Stimulated activated CD8-positive, alpha-beta memory T cell treated with anti-CD3 and anti-CD28 coated beads, Interleukin-4, amount 100 ng/mL, for 24 hours (primary cell): Measurements from ENCODE around the gene CNNM2.

ENCODE experiments used
- DNase-seq: peaks from one replicate; pipeline ENCODE4 v3.0.0-alpha.2; 2020; ENCODE audit warnings: low read depth

The CNNM2 gene

GRCh38 chr10:103077020-103077419, 158.9 kb downstream of the CNNM2 start:
- no peak for DNase-seq

DNA sequence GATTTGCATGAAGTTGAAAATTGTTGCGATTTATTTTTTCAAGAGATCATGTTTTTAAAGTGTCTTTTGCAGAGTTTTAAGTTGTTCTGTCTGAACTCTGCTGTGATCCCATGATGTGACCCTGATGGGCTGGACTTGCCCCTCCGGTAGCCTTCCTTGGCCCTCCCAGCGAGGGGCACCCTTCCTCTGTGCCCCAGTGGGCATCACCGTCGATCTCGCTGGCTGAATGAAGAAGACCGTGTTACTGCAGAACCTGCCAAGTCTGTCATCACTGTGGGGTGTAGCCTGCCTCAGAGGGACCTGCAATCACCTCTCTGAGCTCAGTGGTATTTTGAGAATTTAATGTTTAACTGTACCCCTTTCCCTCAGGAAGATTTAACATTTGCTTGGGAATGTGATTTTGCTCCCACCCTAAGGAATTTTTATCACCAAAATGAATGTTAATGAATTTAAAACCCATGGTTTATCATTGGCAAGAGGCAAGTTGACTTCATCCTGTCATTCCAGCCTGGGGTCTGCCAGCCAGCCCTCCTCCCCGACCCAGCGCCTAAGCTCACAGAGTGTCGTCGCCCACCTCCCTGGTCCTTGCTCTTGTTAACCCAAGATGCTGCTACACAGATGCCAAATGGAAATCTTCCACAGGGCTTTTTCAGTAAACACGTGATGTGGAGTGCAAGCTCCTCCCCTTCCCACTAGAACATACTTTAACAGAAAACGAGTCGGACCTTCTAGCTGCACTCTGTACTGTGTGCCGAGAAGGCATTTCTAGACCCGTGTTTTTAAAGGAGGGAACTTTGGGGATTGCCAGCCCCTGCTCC, 159.6 kb downstream of the CNNM2 start:
- no peak for DNase-seq

DNA sequence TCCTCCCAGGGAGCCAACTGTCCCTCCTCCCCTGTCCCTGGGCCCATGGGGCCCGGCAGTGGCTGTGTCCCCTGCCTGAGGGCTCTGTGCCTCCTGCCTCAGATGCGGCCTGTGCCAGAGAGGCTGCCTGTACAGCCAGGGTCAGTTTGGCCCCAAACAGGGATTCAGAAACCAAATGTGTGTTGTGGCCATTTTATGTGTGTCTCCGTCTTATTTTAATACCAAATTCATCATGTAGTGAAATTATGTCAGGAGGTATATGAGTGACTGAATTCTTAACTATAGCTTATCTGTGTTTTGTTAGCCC, 160.2 kb downstream of the CNNM2 start:
- DNase-seq = no peak

DNA sequence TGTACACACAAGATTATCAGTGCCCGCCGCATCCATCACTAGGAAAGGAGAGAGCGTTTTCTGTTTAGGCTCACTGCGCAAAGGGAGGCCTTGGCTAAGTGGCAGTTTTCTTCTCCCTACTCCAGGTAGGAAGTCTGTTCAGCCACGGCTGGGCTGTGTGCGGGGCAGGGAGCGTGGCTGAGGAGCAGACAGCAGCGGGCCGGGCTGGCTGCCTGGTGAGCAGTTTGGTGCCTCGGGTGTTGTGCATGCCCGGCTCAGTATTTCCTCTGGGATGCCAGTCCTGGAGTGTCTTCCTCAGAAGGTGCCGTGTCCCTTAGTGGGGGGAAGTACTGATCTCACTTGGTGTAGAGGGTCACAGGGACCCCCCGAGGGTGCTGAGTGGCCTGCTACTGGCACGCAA, 160.6 kb downstream of the CNNM2 start:
- DNase-seq = no peak

GRCh38 chr10:103079100-103079499, 161.0 kb downstream of the CNNM2 start:
- DNase-seq = no peak

DNA sequence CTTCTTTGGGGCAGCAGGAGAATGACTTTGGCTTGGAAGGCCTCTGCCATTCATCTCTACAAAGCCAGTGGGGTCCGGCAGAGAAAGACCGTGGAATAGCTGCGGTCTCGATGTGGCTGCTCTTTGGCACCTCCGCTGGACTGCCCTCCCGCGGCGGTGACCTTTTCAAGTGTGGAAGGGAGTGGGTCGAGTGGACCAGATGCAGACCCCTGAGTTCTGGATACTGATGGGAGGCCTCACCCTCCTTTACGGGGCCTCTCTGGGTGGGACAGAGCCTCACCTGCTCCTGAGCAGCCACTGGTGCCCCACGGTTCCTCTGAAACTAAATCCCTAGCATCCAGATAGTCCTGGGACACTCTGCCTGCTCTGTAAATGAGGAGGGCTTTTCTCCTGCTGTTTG, 161.9 kb downstream of the CNNM2 start:
- DNase-seq = no peak

- DNase-seq = no peak
Measured at GRCh38 chr10:103080891-103081581, 162.9 kb downstream of the CNNM2 start.

GRCh38 chr10:103082683-103083082, 164.6 kb downstream of the CNNM2 start:
- no peak for DNase-seq

DNA sequence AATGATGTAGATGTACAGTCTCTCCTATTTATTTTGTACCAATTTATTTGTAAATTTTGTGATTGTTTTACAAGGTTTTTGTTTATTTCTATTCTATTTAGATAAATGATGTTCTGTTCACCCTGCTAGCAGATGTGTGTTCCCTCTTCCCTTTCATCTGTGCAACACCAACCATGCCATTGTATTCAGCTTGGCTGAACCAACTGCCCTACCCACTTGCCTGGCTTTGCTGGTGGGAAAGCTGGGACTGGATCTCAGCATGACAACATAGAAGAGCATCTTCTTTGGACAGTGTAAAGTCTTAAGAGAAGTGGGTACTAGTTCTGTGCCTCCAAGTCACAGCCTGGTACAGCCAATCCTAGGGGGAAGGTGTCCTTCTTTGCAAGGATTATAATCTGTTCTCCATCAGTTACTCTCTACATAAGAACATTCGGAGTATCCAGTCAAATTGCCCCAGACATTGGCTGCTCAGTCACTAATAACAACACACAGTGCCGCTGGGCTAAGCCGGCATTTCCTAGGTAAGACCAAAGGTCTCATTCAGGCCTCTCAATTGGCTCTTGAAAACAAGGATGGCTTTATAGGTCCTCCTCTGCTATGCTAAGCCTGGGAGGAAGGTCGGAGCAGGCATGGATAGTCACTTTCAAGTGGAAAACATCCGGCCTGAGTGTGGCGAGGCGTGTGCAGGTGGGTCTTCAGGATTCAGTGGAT, 165.3 kb downstream of the CNNM2 start:
- no peak for DNase-seq

DNA sequence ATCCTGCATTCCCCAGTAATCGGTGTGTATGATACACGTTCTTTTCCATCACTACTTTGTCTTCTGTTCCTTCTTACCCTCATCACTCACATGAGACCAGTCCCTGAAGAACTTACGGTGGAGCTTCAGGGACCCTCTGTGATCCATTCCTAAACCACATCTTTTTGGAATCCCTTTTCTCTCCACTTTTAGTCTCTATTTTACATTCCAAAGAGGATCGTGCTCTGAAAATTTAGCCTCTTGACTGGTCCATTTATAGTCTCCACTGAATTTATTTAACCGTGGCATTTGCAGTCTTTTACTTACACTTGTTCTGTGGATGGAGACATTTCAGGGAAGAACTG, 165.9 kb downstream of the CNNM2 start:
- DNase-seq = no peak

- no peak for DNase-seq
Measured at GRCh38 chr10:103086261-103086660, 168.2 kb downstream of the CNNM2 start.

- no peak for DNase-seq
Measured at GRCh38 chr10:103086799-103087198, 168.7 kb downstream of the CNNM2 start.

DNA sequence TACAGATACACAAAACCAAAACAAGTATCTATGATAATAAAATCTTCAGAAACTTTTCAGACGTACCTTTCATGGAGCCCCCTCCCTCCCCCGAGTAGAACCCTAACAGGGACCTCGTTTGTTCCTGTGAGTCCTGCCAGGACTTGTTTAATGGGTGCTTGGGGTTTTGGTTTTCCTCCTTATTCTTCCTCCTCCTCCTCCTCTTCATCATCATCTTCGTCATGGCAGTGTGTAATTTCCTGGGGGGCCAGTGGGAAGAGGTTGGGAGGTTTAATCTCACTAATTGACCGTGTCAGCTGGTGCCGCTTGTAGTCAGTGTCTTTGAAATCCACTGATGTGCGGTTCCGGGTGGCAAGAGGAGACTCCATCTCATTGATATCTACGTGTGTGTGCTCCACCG, 171.4 kb downstream of the CNNM2 start:
- no peak for DNase-seq

GRCh38 chr10:103090911-103091310, 172.8 kb downstream of the CNNM2 start:
- DNase-seq = no peak

- no peak for DNase-seq
Measured at GRCh38 chr10:103095005-103095404, 176.9 kb downstream of the CNNM2 start.

- no peak for DNase-seq
Measured at GRCh38 chr10:103096130-103096529, 178.0 kb downstream of the CNNM2 start.

GRCh38 chr10:103098240-103098639, 180.1 kb downstream of the CNNM2 start:
- no peak for DNase-seq

GRCh38 chr10:103100620-103101019, 182.5 kb downstream of the CNNM2 start:
- no peak for DNase-seq

- DNase-seq = no peak
Measured at GRCh38 chr10:103102195-103102594, 184.1 kb downstream of the CNNM2 start.

GRCh38 chr10:103103989-103104388, 185.9 kb downstream of the CNNM2 start:
- DNase-seq = no peak

DNA sequence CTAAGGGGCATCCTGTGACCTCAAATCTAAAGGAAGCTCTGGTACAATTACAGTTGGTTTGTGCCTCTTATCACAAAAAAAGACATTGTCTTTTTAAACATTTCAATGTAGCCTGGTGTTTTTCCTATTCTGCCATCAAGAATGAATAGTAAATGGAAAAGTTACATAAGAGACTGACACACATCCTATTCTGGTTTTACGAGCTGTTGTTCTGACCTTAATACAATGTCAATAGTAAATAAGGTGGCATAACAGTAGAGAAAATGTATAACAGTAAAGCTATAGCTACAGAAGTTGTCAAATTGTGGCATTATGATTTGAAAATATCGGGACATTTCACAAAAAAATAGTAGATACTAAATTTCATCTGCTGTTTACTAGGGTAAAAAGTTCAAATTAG, 186.6 kb downstream of the CNNM2 start:
- DNase-seq = no peak

- DNase-seq = no peak
Measured at GRCh38 chr10:103105462-103105861, 187.4 kb downstream of the CNNM2 start.

DNA sequence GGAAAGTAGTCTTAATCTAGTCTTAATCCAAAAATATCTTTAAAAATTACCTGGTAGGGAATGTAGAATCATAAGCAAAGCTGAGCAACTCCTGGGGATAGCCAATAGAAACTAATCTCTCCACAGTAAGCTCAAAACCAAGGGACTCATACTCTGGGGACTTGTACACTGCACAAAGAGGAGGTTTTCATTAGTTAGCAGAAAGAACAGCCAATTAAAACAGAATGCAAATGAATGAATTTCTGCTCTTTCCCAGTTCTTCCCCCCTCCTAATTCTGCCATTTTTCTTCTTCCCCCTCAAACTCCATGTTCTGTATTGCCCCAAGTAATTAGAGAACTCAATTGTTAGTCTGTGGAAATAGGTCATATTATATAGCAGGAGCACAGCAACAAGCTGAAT, 188.4 kb downstream of the CNNM2 start:
- no peak for DNase-seq
